Measurements from ENCODE around the gene CDC123.

DNA sequence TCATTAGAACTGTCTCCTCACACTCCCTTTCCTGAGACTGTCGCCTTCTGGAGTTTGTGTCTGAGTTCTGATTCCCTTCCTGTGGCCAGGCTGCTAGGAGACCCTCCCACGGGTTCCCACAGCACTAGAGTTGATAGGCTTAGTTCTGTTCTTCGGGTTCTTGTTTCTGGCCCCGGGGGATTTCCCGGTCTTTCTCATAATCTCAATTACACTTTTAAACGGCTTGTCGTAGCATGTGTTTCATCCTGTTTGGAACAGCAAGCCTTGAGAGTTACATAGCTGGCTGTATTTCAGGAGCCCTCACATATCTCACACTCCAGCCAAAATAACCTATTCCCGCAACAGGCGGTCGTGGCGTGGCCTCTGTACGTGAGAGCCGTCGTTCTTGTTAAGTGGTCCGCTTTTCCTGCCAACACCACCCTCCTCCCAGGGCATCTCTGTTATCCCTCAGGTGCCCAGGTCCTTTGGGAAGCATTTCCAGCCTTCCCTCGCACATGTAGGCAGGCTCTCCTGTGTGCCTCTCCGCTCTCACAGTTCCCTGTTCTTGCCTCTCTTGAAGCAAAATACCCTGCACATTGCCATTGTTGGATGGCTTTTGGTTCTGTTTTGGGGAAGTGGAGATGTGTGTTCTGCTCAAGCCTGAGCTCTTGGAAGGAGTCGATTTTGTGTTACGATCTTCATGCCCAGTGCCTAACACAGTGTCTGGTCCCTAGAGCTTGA is 46.0 kb downstream of the CDC123 start:
- TF ChIP-seq, protein P1, sequence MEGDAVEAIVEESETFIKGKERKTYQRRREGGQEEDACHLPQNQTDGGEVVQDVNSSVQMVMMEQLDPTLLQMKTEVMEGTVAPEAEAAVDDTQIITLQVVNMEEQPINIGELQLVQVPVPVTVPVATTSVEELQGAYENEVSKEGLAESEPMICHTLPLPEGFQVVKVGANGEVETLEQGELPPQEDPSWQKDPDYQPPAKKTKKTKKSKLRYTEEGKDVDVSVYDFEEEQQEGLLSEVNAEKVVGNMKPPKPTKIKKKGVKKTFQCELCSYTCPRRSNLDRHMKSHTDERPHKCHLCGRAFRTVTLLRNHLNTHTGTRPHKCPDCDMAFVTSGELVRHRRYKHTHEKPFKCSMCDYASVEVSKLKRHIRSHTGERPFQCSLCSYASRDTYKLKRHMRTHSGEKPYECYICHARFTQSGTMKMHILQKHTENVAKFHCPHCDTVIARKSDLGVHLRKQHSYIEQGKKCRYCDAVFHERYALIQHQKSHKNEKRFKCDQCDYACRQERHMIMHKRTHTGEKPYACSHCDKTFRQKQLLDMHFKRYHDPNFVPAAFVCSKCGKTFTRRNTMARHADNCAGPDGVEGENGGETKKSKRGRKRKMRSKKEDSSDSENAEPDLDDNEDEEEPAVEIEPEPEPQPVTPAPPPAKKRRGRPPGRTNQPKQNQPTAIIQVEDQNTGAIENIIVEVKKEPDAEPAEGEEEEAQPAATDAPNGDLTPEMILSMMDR (IDR thresholded peaks at IDR 0.05; ENCODE audit: extremely low read depth in 1 of 2, insufficient read depth in 1 of 2, low read depth in 1 of 2, low read length in 2 of 2) = no peak
- TF ChIP-seq POLR2A (IDR thresholded peaks at IDR 0.05; ENCODE audit: low read depth, low read length) = no peak
- no peak for TF ChIP-seq FOS (IDR thresholded peaks at IDR 0.05; ENCODE audit: borderline replicate concordance, insufficient read depth, low read length)
- no peak for TF ChIP-seq EZH2 (IDR thresholded peaks at IDR 0.05; ENCODE audit: borderline replicate concordance, low read depth, low read length, severe bottlenecking)

Measured in endothelial cell of umbilical vein (primary cell).